GM23248 (cell line): ENCODE measurements around the gene LY86.

Source experiments
- EZH2 ChIP-seq: fragments of 200-600 bp; sonication (generic); IDR thresholded peaks from 2 replicates; pipeline ENCODE4 v1.6.1; 2018; ENCODE audit warnings: antibody characterized with exemption, mild to moderate bottlenecking; ENCODE audit not compliant: insufficient read depth, poor library complexity, severe bottlenecking
- EZH2phosphoT487 ChIP-seq: fragments of 200-600 bp; sonication (generic); IDR thresholded peaks from 2 replicates; pipeline ENCODE4 v1.6.1; 2018; ENCODE audit warnings: antibody characterized with exemption, moderate library complexity, mild to moderate bottlenecking, low read depth; ENCODE audit not compliant: insufficient read depth

- TF ChIP-seq EZH2 = no peak
- no peak for TF ChIP-seq EZH2phosphoT487
Observed at GRCh38 chr6:6646859-6647258, 58.3 kb downstream of the LY86 start.
